Activated T-cell treated with anti-CD3 and anti-CD28 coated beads, Interleukin-2, amount 50 U/mL, for 72 hours (primary cell): ENCODE results near the gene KIRREL3. TPM values are rescaled to one million over a fixed set of nuclear protein-coding genes. Genes with fewer than 3 reads are reported as not detected.

Experiments used
- ATAC-seq, 2 donors: fragments of 150-1000 bp; cut with Tn5 transposase; replicated peaks in 1 of 2; 2 replicates each; pipeline ENCODE4 v1.10.0; 2021; ENCODE audit warnings: moderate library complexity in 2 of 2, mild to moderate bottlenecking in 1 of 2
- DNase-seq, 2 donors: peaks; one replicate each; pipeline ENCODE4 v3.0.0; 2021 to 2022; ENCODE audit warnings: mixed read lengths in 1 of 2
- H3K27ac Mint-ChIP-seq: one replicate; pipeline ENCODE4 v1.8.0; 2022; ENCODE audit warnings: mild to moderate bottlenecking, moderate library complexity, mixed read lengths
- H3K27me3 Mint-ChIP-seq: one replicate; pipeline ENCODE4 v1.8.0; 2022; ENCODE audit warnings: low read depth, mixed read lengths
- H3K36me3 Mint-ChIP-seq, 2 donors: one replicate each; pipeline ENCODE4 v1.8.0; 2022; ENCODE audit warnings: mixed read lengths in 2 of 2, mild to moderate bottlenecking in 1 of 2; ENCODE audit not compliant: insufficient read depth in 2 of 2
- H3K4me1 Mint-ChIP-seq: one replicate; pipeline ENCODE4 v1.8.0; 2022; ENCODE audit warnings: low read depth, mixed read lengths
- H3K4me3 Mint-ChIP-seq, 2 donors: one replicate each; pipeline ENCODE4 v1.8.0; 2022; ENCODE audit warnings: mild to moderate bottlenecking in 2 of 2, mixed read lengths in 2 of 2, moderate library complexity in 2 of 2
- H3K9me3 Mint-ChIP-seq, 2 donors: one replicate each; pipeline ENCODE4 v1.8.0; 2022; ENCODE audit warnings: mixed read lengths in 2 of 2
- total RNA-seq, 2 donors: library from RNA; stranded (reverse); gene quantifications; one replicate each; pipeline ENCODE4 v1.2.3, GENCODE V29; 2022

The KIRREL3 gene
- total RNA-seq, 2 donors from 2014 or later, result not detected

GRCh38 chr11:126437731-126438130 lies 562.8 kb downstream of the KIRREL3 start:
- Mint-ChIP-seq H3K27me3 (no peaks in the 10 kb centered on the region), H3K4me3 (no peak overlapping the region), H3K9me3 (no peaks in the 10 kb centered on the region), H3K27ac (no peak overlapping the region), H3K36me3 (no peaks in the 10 kb centered on the region), H3K4me1 (no peaks in the 10 kb centered on the region)
- ATAC-seq (no peak), DNase-seq (no peak)

DNA sequence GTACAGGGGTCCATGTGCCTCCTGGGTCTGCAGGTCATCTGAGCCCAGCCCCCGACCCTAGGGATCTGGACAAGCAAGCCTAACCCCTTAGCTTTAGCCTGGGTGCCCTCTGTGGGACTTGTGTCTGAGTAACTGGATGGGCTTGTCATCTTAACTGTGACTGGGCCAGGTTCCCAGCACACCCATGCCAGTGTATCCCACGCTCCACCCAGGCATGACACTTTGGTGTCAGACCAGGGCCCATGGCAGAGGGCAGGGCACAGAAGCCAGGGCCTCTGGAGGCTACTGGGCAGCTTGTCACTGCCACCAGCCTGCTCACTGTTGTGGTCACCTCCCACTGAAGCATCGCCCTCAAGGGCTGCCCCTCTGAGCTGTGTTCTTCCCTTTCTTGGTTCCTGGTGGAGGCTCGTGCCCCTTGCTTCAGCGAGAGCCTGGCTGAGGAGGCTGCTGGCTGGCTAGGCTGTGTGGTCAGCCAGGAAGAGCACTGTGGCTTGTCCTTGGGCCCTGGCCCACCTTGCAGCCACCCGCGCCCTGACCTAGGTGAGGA lies 564.3 kb downstream of the KIRREL3 start:
- Mint-ChIP-seq H3K27me3 (no peaks in the 10 kb centered on the region), H3K4me1 (no peaks in the 10 kb centered on the region), H3K4me3 (no peak overlapping the region)

GRCh38 chr11:126434950-126435335 lies 565.6 kb downstream of the KIRREL3 start:
- DNase-seq (no peak), ATAC-seq (no peak)
- Mint-ChIP-seq H3K36me3 (no peaks in the 10 kb centered on the region), H3K4me3 (no peak overlapping the region), H3K9me3 (no peaks in the 10 kb centered on the region), H3K27ac (no peak overlapping the region), H3K27me3 (no peaks in the 10 kb centered on the region), H3K4me1 (no peaks in the 10 kb centered on the region)

More for the DNA sequence above, 564.3 kb downstream of the KIRREL3 start:
- Mint-ChIP-seq H3K36me3 (no peaks in the 10 kb centered on the region), H3K27ac (no peak overlapping the region), H3K9me3 (no peaks in the 10 kb centered on the region)
- DNase-seq (no peak), ATAC-seq (no peak)

DNA sequence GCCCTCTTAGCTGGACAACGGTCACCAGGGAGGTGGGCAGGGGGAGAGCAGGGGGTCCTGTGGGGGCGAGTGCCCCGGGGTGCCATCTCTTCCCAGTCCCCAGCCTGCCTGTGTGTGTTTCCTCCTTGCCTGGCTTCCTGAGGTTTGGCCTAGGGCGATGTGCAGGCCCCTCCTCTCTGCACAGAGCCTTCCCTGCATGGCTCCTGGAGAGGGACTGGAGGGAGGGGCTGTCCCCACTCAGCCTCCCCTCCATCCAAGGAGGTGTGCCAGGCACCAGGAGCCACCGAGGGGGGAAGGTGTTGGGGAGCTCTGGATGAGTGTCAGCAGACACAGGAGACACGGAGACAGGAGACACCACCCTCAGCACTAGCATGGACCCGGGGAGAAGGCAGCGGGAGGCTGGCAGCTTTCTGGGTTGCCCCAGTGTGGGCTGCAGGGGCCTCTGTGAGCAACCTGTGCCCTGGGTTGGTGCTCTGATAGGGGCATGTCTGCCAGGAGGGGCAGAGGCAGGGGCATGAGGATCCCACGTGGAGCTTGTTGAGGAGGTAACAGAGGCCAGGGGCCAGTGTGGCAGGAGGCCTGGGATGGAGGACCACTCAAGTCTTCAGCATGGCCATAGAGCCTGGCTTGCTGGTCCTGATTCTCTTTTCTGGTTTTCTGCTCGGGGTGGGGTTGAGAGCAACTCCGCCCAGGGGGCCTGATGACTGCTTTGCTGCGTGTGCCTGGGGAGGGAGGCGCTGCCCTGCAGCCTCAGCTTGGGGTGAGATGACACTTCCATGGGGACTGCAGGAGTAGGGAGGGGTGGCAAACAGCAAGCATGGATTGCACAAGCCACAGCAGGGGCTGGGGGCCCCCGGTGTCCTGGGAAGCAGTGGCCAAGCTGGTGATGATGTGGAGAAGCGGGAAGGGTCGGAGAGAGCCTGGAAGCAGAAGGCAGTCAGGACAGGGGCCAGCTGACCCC lies 566.3 kb downstream of the KIRREL3 start:
- no peaks in the 10 kb centered on the region for H3K27me3 Mint-ChIP-seq
- no peaks in the 10 kb centered on the region for H3K4me1 Mint-ChIP-seq
- no peak for DNase-seq
- H3K9me3 Mint-ChIP-seq, result no peaks in the 10 kb centered on the region
- no peak overlapping the region for H3K27ac Mint-ChIP-seq
- ATAC-seq, result peak in 1 of 2 donors; percentile 13
- no peak overlapping the region for H3K4me3 Mint-ChIP-seq
- H3K36me3 Mint-ChIP-seq, result no peaks in the 10 kb centered on the region

DNA sequence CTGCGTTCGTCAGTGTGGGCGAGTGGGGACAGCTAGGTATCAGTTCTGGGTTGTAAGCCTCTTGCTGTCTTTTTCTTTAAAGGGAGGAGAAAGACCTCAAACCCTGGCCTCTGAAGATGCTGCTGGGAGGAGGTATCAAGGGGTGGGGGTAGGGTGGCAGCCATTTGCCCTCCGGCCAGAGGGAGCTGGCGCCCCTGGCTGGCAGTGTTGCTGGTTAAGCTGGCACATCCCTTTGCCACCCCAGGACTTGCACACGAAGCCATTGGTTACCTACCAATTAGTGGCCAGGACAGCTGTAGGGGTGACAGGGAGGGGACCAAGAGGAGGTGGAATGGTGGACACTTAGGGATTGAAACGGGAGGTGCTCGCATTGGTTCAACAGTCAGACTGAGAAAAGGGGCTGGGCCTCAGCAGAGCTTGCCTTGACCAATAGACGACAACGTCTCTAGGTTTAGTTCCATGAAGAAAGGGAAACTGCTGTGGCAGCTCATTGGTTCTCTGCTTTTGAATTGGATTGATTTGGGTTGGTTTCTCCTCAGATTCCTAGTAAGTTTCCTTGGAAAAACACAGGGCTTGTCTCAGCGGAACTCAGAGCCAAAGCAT lies 567.2 kb downstream of the KIRREL3 start:
- Mint-ChIP-seq H3K36me3 (no peaks in the 10 kb centered on the region), H3K27ac (no peak overlapping the region), H3K4me3 (no peak overlapping the region), H3K27me3 (no peaks in the 10 kb centered on the region), H3K9me3 (no peaks in the 10 kb centered on the region), H3K4me1 (no peaks in the 10 kb centered on the region)
- ATAC-seq (no peak), DNase-seq (no peak)

DNA sequence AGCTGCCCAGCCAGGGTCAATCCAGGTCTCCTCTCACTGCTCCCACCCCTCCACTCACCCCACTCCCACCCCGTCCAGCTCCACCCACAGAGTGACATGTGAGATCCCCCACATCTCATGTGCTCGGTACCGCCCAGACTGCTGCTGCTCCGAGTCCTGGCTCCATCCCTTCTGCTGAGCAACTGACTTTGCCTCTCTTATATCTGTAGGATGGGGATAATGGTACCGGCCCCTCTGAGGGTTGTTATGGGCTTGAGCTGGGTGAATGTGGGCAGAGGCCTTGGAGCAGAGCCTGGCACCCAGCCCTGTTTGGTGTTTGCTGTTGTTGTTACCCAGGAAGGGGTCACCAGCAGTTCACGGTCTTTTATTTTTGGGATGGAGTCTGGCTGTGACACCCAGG lies 568.0 kb downstream of the KIRREL3 start:
- no peak overlapping the region for H3K27ac Mint-ChIP-seq
- no peaks in the 10 kb centered on the region for H3K27me3 Mint-ChIP-seq
- DNase-seq (no peak), ATAC-seq (no peak)
- no peak overlapping the region for H3K4me3 Mint-ChIP-seq
- H3K4me1 Mint-ChIP-seq, result no peaks in the 10 kb centered on the region
- H3K9me3 Mint-ChIP-seq, result no peaks in the 10 kb centered on the region
- no peaks in the 10 kb centered on the region for H3K36me3 Mint-ChIP-seq

GRCh38 chr11:126432065-126432461 lies 568.5 kb downstream of the KIRREL3 start:
- no peaks in the 10 kb centered on the region for H3K4me1 Mint-ChIP-seq
- H3K9me3 Mint-ChIP-seq, result no peaks in the 10 kb centered on the region
- no peaks in the 10 kb centered on the region for H3K36me3 Mint-ChIP-seq
- no peak overlapping the region for H3K4me3 Mint-ChIP-seq
- H3K27me3 Mint-ChIP-seq, result no peaks in the 10 kb centered on the region
- no peak overlapping the region for H3K27ac Mint-ChIP-seq
- ATAC-seq, result no peak
- no peak for DNase-seq

GRCh38 chr11:126431401-126432064 lies 569.0 kb downstream of the KIRREL3 start:
- H3K27me3 Mint-ChIP-seq, result no peaks in the 10 kb centered on the region
- no peak for ATAC-seq
- H3K9me3 Mint-ChIP-seq, result no peaks in the 10 kb centered on the region
- no peak overlapping the region for H3K27ac Mint-ChIP-seq
- H3K4me1 Mint-ChIP-seq, result no peaks in the 10 kb centered on the region
- H3K4me3 Mint-ChIP-seq, result no peak overlapping the region
- no peaks in the 10 kb centered on the region for H3K36me3 Mint-ChIP-seq
- no peak for DNase-seq

- ATAC-seq, result no peak
- H3K4me3 Mint-ChIP-seq, result no peak overlapping the region
- no peak overlapping the region for H3K27ac Mint-ChIP-seq
- no peaks in the 10 kb centered on the region for H3K4me1 Mint-ChIP-seq
- DNase-seq, result no peak
- no peaks in the 10 kb centered on the region for H3K36me3 Mint-ChIP-seq
- H3K27me3 Mint-ChIP-seq, result no peaks in the 10 kb centered on the region
- H3K9me3 Mint-ChIP-seq, result no peaks in the 10 kb centered on the region
Measured at GRCh38 chr11:126430581-126431335, 569.8 kb downstream of the KIRREL3 start.

GRCh38 chr11:126426820-126427749 lies 573.5 kb downstream of the KIRREL3 start:
- Mint-ChIP-seq H3K27me3 (no peaks in the 10 kb centered on the region), H3K9me3 (no peaks in the 10 kb centered on the region), H3K4me3 (no peak overlapping the region), H3K27ac (no peak overlapping the region), H3K36me3 (no peaks in the 10 kb centered on the region), H3K4me1 (no peaks in the 10 kb centered on the region)
- DNase-seq (no peak), ATAC-seq (no peak)

- Mint-ChIP-seq H3K4me3 (no peak overlapping the region), H3K36me3 (no peaks in the 10 kb centered on the region), H3K27me3 (no peaks in the 10 kb centered on the region), H3K4me1 (no peaks in the 10 kb centered on the region), H3K27ac (no peak overlapping the region), H3K9me3 (no peaks in the 10 kb centered on the region)
- DNase-seq (no peak), ATAC-seq (no peak)
Measured at GRCh38 chr11:126426106-126426505, 574.5 kb downstream of the KIRREL3 start.
